ENCODE measurements around the gene CD47. TPM values are rescaled to one million over a fixed set of nuclear protein-coding genes. Genes with fewer than 3 reads are reported as not detected.

The CD47 gene
- total RNA-seq, 1 experiment from 2014 or later = 42.5 TPM

DNA sequence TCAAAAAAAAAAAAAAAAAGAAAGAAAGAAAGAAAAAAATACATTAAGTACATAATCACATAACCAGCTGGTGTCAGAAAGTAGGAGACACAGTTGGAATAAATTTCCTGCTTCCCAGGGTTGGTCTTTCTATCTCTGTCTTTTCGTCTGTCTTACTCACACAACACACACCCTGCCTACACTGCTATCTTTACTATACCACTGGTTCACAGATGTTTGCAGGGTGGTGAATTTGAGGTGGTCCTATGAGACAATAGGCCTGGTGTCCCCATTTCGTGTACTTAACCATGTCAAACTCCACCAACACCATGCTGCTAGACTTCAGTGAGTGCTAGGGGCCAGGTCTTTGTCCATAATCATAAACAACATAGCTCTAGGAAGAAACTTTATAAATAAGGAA lies 17.6 kb upstream of the CD47 start:
- Histone ChIP-seq H3K9ac (ENCODE audit: low read length) (no peak overlapping the region), H2AFZ (ENCODE audit: low read depth, low read length, poor library complexity, severe bottlenecking) (no peak overlapping the region), H3K4me2 (ENCODE audit: low read length) (no peak overlapping the region), H3K36me3 (ENCODE audit: control insufficient read depth in 1 of 2, insufficient read depth in 2 of 2, low read length in 2 of 2) (no peaks in the 10 kb centered on the region), H3K27me3 (ENCODE audit: insufficient read depth, low read length) (no peaks in the 10 kb centered on the region), H3K9me3 (ENCODE audit: control insufficient read depth in 1 of 2, insufficient read depth in 1 of 2, low read depth in 1 of 2, low read length in 2 of 2) (no peaks in the 10 kb centered on the region), H3K9me2 (ENCODE audit: insufficient read depth) (no peaks in the 10 kb centered on the region), H3K4me3 (replicated peaks in 1 of 2; ENCODE audit: low read depth in 1 of 2, low read length in 2 of 2) (no peak overlapping the region), H3K79me2 (ENCODE audit: insufficient read depth, low read length) (no peaks in the 10 kb centered on the region), H4K20me1 (ENCODE audit: insufficient read depth) (no peaks in the 10 kb centered on the region), H3K4me1 (ENCODE audit: control insufficient read depth in 1 of 2, insufficient read depth in 2 of 2, low read length in 2 of 2) (no peaks in the 10 kb centered on the region), H3K27ac (ENCODE audit: low read depth, low read length) (no peak overlapping the region)
- TF ChIP-seq ELF1 (IDR thresholded peaks at IDR 0.05; ENCODE audit: borderline replicate concordance, low read depth) (no peak), SIN3A (IDR thresholded peaks at IDR 0.05; ENCODE audit: low read depth) (no peak), FOSL1 (IDR thresholded peaks at IDR 0.05; ENCODE audit: low read depth) (no peak), CBX3 (IDR thresholded peaks at IDR 0.05; ENCODE audit: low read depth) (no peak), EGR1 (IDR thresholded peaks at IDR 0.05; ENCODE audit: low read depth) (no peak), CEBPB (IDR thresholded peaks at IDR 0.05; ENCODE audit: low read depth) (no peak), TCF7L2 (IDR thresholded peaks at IDR 0.05; ENCODE audit: borderline replicate concordance, extremely low read depth, insufficient read depth, insufficient read length) (no peak), POLR2AphosphoS5 (IDR thresholded peaks at IDR 0.05; ENCODE audit: low read depth, low read length) (no peak), SP1 (IDR thresholded peaks at IDR 0.05; ENCODE audit: low read depth) (no peak), ZNF274 (IDR thresholded peaks at IDR 0.05; ENCODE audit: low read depth, low read length) (no peak), EZH2 (IDR thresholded peaks at IDR 0.05) (no peak), ZFX (IDR thresholded peaks at IDR 0.05) (no peak), YY1 (IDR thresholded peaks at IDR 0.05; ENCODE audit: extremely low read depth, insufficient replicate concordance, low read depth, low read length) (no peak), POLR2A (IDR thresholded peaks at IDR 0.05; ENCODE audit: borderline replicate concordance, extremely low read depth, insufficient read depth, insufficient read length) (no peak), SRF (IDR thresholded peaks at IDR 0.05; ENCODE audit: low read depth) (no peak)
- TF ChIP-seq, protein P1, sequence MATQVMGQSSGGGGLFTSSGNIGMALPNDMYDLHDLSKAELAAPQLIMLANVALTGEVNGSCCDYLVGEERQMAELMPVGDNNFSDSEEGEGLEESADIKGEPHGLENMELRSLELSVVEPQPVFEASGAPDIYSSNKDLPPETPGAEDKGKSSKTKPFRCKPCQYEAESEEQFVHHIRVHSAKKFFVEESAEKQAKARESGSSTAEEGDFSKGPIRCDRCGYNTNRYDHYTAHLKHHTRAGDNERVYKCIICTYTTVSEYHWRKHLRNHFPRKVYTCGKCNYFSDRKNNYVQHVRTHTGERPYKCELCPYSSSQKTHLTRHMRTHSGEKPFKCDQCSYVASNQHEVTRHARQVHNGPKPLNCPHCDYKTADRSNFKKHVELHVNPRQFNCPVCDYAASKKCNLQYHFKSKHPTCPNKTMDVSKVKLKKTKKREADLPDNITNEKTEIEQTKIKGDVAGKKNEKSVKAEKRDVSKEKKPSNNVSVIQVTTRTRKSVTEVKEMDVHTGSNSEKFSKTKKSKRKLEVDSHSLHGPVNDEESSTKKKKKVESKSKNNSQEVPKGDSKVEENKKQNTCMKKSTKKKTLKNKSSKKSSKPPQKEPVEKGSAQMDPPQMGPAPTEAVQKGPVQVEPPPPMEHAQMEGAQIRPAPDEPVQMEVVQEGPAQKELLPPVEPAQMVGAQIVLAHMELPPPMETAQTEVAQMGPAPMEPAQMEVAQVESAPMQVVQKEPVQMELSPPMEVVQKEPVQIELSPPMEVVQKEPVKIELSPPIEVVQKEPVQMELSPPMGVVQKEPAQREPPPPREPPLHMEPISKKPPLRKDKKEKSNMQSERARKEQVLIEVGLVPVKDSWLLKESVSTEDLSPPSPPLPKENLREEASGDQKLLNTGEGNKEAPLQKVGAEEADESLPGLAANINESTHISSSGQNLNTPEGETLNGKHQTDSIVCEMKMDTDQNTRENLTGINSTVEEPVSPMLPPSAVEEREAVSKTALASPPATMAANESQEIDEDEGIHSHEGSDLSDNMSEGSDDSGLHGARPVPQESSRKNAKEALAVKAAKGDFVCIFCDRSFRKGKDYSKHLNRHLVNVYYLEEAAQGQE (IDR thresholded peaks at IDR 0.05; ENCODE audit: low read depth) = no peak
- TF ChIP-seq, protein P2, sequence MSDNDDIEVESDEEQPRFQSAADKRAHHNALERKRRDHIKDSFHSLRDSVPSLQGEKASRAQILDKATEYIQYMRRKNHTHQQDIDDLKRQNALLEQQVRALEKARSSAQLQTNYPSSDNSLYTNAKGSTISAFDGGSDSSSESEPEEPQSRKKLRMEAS (IDR thresholded peaks at IDR 0.05) = no peak
- TF ChIP-seq, protein P3, sequence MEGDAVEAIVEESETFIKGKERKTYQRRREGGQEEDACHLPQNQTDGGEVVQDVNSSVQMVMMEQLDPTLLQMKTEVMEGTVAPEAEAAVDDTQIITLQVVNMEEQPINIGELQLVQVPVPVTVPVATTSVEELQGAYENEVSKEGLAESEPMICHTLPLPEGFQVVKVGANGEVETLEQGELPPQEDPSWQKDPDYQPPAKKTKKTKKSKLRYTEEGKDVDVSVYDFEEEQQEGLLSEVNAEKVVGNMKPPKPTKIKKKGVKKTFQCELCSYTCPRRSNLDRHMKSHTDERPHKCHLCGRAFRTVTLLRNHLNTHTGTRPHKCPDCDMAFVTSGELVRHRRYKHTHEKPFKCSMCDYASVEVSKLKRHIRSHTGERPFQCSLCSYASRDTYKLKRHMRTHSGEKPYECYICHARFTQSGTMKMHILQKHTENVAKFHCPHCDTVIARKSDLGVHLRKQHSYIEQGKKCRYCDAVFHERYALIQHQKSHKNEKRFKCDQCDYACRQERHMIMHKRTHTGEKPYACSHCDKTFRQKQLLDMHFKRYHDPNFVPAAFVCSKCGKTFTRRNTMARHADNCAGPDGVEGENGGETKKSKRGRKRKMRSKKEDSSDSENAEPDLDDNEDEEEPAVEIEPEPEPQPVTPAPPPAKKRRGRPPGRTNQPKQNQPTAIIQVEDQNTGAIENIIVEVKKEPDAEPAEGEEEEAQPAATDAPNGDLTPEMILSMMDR (IDR thresholded peaks at IDR 0.05 in 2 of 3, conservative IDR thresholded peaks at IDR 0.05 in 1 of 3; ENCODE audit: borderline replicate concordance in 1 of 3, insufficient read depth in 1 of 3, low read depth in 2 of 3, low read length in 2 of 3) = no peak
- TF ChIP-seq, protein P4, sequence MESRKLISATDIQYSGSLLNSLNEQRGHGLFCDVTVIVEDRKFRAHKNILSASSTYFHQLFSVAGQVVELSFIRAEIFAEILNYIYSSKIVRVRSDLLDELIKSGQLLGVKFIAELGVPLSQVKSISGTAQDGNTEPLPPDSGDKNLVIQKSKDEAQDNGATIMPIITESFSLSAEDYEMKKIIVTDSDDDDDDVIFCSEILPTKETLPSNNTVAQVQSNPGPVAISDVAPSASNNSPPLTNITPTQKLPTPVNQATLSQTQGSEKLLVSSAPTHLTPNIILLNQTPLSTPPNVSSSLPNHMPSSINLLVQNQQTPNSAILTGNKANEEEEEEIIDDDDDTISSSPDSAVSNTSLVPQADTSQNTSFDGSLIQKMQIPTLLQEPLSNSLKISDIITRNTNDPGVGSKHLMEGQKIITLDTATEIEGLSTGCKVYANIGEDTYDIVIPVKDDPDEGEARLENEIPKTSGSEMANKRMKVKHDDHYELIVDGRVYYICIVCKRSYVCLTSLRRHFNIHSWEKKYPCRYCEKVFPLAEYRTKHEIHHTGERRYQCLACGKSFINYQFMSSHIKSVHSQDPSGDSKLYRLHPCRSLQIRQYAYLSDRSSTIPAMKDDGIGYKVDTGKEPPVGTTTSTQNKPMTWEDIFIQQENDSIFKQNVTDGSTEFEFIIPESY (IDR thresholded peaks at IDR 0.05; ENCODE audit: extremely low read depth, insufficient replicate concordance, low read length) = no peak
- TF ChIP-seq, protein P5, sequence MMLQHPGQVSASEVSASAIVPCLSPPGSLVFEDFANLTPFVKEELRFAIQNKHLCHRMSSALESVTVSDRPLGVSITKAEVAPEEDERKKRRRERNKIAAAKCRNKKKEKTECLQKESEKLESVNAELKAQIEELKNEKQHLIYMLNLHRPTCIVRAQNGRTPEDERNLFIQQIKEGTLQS (IDR thresholded peaks at IDR 0.05) = no peak
- DNase-seq (ENCODE audit: low read depth, low spot score) (no peak), ATAC-seq (no peak)
- ChIA-PET POLR2A (no interaction called here), CTCF (no interaction called here), RAD21 (ENCODE audit: low non-redundant PET in 1 of 2, low total read pairs in 2 of 2, uncharacterized antibody in 2 of 2, unreplicated experiment in 2 of 2) (no interaction called here)
- no TSS peak for BruUV-seq (replicated peaks)
- intact Hi-C loops (cut with micrococcal nuclease) = no loop called here
